ENCODE data around the gene MUC6.
"Not testable (repeated sequence)": the region's sequence is repeated elsewhere in the genome, so short reads cannot be mapped to it uniquely, and the experiment has no call there.

MUC6 gene

DNA sequence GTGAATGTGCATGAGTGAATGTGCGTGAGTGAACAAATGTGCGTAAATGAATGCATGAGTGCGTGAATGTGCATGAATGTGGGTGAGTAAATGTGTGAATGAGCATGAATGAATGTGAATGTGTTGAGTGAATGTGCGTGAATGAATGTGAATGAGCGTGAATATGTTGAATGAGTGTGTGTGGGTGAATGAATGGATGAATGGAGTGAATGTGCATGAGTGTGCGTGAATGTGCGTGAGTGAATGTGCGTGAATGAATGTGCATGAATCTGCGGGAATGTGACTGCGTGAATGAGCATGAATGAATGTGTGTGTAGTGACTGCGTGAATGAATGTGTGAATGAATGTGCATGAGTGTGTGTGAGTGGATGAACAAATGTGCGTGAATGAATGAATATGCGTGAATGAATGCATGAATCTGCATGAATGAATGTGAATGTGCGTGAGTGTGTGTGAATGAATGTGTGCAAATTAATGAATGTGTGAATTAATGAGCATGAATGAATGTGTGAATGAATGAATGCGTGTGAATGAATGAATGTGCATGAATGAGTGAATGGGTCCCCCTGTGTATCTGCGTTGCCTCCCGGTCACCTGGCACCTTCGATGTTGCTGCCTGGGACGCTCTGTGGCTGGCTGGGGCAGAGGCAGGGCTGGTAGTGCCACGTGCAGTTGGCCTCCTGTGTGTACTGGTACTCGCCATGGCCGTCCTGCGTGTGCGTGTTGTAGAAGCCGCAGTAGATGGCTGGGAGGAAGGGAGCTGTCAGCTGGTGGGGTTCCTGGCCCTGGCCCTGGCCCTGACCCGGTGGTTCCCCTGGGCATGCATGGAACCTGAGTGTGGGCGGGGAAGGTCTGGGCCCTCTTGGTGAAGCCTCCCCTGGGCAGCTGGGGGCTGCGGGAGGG, 13.4 kb downstream of the MUC6 start:
- DNase-seq = no peak

- no peak for DNase-seq
Measured at GRCh38 chr11:1022411-1022810, 14.1 kb downstream of the MUC6 start.

- DNase-seq = no peak
Measured at GRCh38 chr11:1020211-1020905, 16.2 kb downstream of the MUC6 start.

GRCh38 chr11:1019321-1019910, 17.1 kb downstream of the MUC6 start:
- DNase-seq = no peak

- DNase-seq = no peak
Measured at GRCh38 chr11:1018091-1018490, 18.4 kb downstream of the MUC6 start.

DNA sequence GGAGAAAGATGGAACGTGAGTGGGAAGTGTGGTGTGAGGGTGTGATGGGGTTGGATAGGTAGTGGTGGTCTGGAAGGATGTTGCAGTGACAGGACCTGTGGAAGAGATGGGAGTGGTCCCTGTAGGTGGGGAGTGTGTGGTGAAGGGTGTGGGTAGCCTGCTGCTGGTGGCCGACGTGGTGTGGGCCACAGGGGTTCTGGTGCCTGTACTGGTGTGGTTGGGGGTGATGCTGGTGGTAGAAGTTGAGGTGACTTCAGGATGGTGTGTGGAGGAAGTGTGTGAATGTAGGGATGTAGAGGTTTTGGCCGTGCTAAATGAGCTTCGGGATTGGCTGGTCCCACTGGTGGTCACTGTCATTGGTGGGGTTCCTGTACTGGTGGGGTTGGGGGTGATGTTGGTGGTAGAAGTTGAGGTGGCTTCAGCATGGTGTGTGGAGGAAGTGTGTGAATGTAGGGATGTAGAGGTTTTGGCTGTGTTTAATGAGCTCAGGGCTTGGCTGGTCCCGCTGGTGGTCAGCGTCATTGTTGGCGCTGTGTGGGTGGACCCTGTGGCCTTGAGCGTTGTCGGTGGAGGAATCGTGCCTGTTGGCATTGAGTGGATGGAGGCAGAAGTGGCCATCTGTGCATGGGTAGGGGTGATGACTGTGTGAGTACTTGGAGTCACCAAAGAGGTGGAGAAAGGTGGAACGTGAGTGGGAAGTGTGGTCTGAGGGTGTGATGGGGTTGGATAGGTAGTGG, 19.1 kb downstream of the MUC6 start:
- no peak for DNase-seq

- DNase-seq = not testable (repeated sequence)
Measured at GRCh38 chr11:1016610-1017126, 19.9 kb downstream of the MUC6 start.

- DNase-seq = no peak
Measured at GRCh38 chr11:1015826-1016545, 20.5 kb downstream of the MUC6 start.

DNA sequence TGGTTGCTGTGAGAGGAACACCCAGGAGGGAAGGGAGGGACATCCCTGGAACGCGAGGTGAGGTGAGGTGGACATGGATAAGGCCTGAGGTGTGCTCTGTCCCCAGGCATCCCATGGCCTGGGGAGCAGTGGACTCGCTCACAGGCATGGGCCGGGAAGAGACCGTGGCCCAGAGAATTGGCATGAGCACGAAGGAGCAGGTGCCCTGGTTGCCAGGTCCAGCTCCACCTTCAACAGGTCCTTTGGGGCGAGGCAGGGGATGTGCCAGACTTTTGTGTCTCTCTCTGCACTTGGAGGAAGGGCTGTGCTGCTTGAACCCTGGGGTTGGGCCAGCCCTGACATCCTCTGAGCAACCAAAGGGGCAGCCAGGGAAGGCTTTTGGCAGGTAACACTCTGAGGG, 21.5 kb downstream of the MUC6 start:
- DNase-seq = no peak

DNA sequence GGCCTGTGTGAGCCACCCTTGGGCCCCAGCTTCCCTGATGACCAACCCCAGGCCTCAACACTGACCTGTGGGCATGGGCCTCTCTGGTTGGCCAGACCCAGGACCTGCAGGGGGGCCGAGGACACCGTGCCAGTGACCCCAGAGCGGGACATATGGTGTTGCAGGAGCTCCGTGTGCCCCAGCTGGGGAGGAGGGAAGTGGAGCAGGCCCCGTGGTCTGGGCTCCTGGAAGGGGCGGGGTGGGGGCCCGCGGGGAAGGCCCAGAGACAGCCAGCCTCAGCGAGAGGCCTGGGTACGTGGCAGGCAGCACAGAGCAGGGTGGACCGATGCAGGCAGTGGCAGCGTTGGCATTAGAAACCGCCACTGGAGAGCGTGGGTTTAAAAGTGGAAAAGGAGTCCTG, 22.2 kb downstream of the MUC6 start:
- DNase-seq = no peak

DNA sequence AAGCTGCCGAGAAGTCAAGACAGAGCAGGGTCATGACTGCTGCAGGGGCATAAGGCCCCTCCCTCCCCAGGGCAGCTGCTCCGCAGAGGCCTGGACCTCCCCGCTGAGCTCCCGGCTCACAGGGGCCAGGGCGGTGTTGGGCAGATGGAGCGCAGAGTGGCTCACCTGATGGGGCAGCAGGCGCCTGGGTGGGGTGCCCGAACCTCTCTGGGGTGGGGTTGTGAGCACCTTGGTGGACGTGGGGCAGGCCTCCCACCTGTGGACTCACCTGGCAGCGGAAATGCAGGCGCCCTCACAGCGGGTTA, 22.9 kb downstream of the MUC6 start:
- no peak for DNase-seq

- DNase-seq = no peak
Measured at GRCh38 chr11:1012740-1013630, 23.5 kb downstream of the MUC6 start.

GRCh38 chr11:1012291-1012690, 24.2 kb downstream of the MUC6 start:
- DNase-seq = no peak

- no peak for DNase-seq
Measured at GRCh38 chr11:1011320-1011698, 25.2 kb downstream of the MUC6 start.

GRCh38 chr11:1010551-1011319, 25.8 kb downstream of the MUC6 start:
- no peak for DNase-seq

- DNase-seq = no peak
Measured at GRCh38 chr11:1009991-1010390, 26.5 kb downstream of the MUC6 start.

DNA sequence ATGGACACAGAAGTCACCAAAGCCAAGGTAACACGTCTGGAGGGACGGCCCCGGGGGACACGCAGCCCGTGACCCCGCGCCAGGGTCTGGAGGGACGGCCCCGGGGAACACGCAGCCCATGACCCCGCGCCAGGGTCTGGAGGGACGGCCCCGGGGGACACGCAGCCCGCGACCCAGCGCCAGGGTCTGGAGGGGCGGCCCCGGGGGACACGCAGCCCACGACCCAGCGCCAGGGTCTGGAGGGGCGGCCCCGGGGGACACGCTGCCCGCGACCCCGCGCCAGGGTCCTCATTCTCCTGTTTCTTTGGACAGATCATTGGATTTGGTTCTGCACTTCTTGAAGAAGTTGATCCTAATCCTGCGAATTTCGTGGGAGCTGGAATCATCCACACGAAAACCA, 27.1 kb downstream of the MUC6 start:
- no peak for DNase-seq

GRCh38 chr11:1008803-1009145, 27.7 kb downstream of the MUC6 start:
- no peak for DNase-seq

GRCh38 chr11:1008001-1008802, 28.3 kb downstream of the MUC6 start:
- no peak for DNase-seq

DNA sequence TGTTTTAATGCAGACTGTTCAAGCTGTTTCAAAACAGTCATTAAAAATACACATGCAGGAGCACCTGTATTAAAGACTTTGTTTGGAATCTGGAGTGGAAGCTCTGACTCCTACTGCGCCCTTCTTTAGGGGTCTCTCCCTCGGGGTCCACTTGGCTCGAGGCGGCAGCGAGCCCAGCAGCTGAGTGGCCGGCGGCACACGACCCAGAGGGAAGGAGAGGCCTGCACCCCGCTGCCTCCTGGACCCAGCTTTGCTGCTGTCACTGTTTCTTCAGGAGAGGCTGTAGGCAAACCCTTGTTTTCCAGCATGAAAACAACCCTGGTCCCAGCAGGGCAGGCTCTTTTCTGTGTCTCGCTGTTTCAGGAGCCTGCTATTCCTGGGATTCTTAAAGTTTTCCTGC, 29.2 kb downstream of the MUC6 start:
- DNase-seq = no peak

Measured in T-helper 2 cell (primary cell).